GM18858 (cell line): ENCODE results near the gene SEC14L2.
"Not testable (repeated sequence)": the region's sequence is repeated elsewhere in the genome, so short reads cannot be mapped to it uniquely, and the experiment has no call there.

Source experiments
- ATAC-seq: cut with Tn5 transposase; IDR thresholded peaks from one replicate; pipeline ENCODE4 v1.9.1; 2021; ENCODE audit not compliant: unreplicated experiment

Gene SEC14L2

DNA sequence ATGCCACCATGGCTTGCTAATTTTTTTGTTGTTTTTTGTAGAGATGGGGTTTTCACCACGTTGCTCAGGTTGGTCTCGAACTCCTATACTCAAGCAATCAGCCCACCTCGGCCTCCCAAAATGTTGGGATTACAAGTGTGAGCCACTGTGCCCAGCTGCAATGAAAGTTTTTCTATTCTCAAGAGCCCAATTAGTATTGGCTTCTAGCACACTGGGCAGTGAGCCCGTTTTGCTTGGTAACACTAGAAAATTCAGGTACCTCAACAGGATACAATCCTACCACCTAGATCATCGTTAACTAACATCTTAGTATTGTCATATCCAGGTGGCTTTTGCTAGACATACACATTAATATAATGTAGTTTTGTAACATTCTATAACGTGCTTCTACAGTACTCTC lies 56.0 kb downstream of the SEC14L2 start:
- no peak for ATAC-seq

DNA sequence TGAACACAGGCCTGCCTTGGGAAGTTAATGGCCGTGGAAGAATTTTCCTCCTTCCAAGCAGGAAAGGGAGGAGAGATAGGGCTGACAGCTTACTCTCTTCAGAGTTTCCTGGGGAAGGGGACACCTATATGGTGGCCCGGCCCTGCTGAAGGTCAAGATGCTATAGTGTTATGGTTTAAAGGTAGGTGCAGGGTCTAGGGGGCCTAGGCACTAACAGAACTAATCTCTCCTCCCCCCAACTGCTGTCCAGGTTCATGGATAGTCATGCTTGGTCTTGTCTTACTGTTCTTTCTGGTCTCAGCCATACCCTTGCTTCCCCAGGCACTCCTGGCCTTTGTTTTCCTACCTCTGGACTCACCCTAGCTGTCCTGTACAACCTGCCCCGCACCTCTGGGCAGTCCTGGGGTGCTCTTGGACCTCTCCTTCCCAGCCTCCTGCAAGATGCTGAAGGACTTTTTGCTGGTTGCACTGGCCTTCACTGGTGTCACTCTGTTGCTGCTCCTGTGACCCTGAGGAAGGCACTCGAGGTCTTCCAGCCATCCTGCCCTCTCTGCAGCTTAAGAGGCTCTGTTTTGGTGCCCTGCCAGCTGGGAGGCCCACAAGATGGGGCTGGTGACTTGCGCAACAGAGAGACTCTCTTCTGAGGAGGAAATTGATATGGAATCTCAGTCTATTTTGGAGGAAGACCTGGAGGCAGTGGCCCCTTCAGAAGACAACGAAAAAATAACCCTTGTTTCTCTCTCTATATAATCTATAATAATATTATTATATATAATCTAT lies 57.1 kb downstream of the SEC14L2 start:
- ATAC-seq, result no peak

DNA sequence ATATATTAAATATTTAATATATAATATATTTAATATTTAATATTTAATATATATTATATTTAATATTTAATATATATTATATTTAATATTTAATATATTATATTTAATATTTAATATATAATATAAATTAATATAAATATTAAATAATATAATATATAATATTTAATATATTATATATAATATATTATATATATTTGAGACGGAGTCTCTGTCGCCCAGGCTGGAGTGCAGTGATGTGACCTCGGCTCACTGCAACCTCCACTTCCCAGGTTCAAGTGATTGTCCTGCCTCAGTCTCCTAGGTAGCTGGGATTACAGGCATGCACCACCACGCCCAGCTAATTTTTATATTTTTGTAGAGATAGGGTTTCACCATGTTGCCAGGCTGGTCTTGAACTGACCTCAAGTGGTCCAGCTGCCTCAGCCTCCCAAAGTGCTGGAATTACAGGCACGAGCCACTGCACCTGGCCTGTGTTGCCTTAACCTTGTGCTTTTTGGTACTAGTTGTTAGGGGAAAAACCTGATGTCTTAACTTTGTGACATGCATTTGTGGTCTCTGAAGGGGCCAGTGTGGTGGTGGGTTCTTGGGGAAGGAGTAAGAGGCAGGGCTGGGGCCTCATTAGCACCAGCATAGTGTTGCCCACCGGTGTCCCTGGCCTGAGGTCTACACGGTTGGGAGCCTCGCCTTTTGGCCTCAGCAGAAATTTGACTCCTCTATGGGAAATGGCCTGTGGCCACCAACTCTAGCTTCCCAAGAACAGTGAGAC lies 58.4 kb downstream of the SEC14L2 start:
- no peak for ATAC-seq

DNA sequence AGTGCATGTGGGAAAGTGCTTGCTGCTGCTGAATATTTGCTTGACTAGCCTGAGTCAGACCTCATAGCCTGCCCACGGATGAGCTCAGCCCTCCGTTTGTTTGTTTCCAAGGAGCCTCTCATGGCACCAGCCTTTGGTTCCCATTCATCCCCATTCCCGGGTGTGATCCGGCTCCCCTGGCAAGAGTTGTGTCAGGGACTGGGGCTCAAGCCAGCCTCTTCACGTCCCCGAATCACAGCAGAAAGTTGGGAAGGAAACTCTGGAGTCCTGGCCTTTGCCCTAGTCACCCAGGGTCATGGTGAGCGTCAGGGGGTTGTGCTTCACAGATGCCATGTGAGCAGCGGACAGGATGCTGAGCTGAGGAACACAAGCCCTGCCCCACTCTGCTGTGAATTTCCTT lies 61.2 kb downstream of the SEC14L2 start:
- no peak for ATAC-seq

DNA sequence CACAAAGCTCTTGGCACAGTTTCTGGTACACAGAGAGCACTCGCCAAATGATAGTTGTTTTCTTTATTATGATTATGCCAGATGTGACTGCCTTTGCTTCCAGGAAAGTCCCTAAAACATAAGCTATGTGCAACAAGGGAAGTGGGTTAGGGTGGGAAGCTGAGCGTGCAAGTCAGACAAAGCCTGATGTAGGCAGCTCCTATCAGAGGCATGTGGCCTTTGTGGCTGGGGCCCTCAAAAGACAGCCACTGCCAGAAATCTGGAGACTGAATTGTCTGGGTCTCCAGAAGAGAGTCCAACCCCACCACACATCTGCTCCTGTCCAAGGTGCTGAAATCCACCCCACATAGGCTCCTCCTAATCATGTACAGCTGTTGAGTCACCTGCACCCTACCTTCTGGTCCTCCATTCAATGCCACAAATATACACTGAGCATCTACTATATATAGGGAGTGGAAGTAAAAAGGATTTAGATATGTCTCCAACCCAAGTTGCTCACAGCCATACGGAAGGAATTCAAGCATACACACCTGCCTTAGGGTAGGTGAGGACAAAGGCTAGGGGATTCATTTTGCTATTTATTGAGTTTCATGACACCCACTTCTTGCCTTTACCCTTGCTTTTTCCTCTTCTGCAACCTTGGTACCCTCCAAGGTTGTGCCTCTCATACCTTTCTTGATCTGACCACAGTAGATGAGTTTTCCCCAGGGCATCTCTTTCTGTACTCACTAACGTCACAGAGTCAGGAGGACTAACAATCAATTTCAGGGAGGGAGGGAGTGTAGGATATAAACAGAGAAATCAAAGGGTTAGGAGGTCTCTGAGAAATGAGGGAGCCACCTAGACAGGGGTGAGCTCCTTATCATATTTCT lies 62.6 kb downstream of the SEC14L2 start:
- ATAC-seq, result no peak

DNA sequence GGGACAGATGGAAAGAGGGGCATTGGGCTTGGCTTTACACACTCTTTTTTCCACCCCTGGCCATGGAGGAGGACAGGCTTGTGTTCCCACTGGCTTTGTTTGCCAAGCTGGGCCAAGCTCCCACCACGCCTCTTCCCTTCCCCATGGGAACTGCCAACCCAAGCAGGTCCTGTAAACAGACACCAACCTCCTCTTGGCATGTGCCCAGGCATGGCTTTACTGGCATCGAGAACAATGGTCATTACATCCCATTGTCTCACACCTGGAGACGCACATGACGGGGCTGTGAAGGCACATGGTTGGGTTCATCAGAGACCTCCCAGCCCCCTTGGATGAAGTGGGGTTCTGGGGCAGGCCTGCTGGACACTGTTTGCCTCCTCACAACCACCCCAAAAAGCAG lies 63.3 kb downstream of the SEC14L2 start:
- ATAC-seq, result no peak

DNA sequence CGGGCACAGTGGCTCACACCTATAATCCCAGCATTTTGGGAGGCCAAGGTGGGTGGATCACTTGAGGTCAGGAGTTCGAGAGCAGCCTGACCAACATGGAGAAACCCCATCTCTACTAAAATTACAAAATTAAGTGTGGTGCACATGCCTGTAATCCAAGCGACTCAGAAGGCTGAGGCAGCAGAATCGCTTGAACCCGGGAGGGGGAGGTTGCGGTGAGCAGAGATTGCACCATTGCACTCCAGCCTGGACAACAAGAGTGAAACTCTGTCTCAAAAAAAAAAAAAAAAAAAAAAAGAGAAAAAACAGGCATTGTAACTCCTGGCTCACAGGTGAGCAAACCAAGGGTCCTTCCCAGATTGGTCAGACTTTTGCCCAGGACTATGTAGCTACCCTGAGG lies 63.7 kb downstream of the SEC14L2 start:
- not testable (repeated sequence) for ATAC-seq

DNA sequence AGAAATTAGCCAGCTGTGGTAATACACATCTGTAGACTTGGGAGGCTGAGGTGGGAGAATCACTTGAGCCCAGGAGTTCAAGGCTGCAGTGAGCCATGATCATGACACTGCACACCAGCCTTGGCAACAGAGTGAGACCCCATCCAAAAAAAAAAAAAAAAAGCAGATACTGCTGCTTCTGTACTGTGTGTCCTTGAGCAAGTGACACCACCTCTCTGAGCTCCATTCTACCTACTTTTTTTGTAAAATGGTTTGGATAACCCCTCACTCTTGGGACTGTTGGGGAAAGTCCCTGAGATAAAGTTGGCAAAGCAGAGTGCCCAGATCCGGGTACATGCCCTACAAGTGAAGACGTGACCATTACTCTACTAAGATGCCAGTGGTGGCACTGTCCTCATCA lies 72.3 kb downstream of the SEC14L2 start:
- no peak for ATAC-seq

DNA sequence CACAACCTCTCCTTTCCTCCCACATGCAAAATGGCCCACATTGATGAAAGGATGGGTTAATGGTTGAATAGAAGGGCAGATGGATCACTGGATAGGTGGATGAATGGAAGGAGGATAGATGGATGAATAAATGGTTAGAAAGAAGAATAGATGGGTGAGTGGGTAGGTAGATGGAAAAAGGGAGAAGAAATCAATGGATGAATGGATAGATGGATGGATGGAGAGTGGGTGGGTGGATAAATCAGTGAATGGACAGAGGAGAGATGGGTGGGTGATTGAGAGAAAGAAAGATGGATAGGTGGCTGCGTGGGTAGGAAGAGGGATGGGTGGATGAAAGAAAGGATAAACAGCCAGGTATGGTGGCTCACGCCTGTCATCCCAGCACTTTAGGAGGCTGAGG lies 73.8 kb downstream of the SEC14L2 start:
- no peak for ATAC-seq

DNA sequence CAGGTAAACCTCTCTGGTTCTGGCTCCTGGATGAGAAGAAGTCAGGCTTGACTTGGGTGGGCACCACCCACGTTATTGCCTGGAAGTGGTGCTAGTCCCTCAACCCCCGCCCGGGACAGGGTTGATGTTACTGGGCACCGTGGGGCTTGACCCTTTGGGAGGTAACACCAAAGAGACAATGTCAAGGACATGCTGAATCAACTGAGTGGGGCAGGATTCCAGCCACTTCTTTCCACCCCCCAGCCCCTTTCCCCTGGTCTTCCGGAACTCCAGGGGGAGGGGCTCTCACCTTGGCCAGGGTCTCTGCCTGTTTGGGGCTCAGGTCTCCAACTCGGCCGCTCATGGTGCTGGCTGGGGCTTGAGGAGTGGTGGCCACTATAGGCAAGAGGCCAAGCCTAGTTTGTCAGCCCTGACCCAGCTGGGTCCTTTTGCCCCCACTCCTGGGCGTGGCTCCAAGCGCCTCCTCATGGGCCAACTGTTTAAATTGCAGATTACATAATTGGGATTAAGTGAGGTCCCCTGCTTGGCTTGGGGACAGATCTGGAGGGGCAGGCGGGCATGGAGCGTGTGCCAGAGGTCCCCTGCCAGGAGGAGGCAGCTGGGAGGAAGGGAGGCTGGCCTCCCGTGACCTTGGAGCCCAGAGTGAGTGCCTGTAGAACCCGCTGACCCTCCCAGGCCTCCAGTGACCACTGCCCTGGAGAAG lies 74.9 kb downstream of the SEC14L2 start, which contains the start of gene SEC14L3:
Gene SEC14L3 (minus strand): TSS at position 402 of the 703 bp plus-strand sequence. CDS start 59 bp downstream, at position 343.
- ATAC-seq, result no peak

DNA sequence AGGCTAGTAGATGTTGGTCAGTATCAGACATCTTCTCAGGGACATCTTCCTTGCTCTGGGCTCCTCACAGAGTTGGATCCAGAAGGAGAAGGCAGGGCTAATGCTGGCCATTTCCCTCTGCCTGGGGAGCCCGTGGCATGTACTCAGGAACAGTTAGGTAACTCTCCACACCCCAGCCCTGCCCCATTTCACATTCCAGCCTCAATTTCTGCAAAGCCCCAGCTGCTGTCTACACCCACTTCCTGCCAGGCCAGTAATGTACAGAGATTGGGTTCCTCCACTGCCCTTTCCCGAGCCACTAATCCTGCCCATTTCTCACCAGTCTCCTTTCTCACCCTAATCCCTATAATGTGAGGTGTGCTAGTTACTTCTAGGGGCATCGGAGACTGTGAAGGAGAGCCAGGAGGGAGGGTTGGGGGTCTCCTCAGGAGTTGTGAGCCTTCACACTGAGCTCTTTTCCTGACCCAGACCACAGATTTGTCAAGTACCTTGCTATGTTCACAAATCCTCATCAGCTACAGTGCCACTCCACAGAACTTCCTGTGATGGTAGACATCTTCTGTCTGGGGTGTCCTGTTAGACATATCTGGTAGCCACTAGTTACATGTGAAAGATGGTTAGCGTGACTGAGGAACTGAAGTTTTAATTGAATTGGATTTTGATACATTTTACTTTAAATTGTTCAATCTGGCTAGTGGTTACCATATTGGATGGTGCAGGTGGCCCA lies 76.3 kb downstream of the SEC14L2 start:
- ATAC-seq, result no peak

DNA sequence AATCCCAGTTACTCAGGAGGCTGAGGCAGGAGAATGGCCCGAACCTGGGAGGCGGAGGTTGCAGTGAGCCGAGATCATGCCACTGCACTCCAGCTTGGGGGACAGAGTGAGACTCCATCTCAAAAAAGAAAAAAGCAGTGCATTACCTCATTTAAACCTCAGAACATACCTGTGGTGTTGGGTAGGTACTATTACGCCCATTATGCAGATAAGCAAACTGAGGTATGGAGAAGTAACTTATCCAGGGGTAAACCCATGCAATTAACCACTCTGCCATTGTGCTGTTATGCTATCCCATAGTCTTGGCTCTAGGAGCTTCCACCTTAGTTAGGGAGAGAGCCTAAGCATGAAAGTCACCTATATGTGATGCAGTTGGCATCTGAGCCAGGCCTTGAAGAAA lies 77.3 kb downstream of the SEC14L2 start:
- ATAC-seq, result no peak
